Endothelial cell of umbilical vein (primary cell): Measurements from ENCODE around the gene C2orf76. TPM values are rescaled to one million over a fixed set of nuclear protein-coding genes. Genes with fewer than 3 reads are reported as not detected.
A peak's percentile ranks its signal among the peaks of the same experiment; 100 is the strongest.

ENCODE experiments used
- BruUV-seq: library from RNA; stranded (reverse); fragments of 400-500 nt; replicated peaks from 2 replicates; lab custom pipeline; 2021; lab: Mats Ljungman, UMichigan
- CTCF ChIA-PET: fragments of 300-600, 350-600 bp; sonication (Branson Sonifier 250); formaldehyde crosslinking; loops from one replicate; lab custom pipeline; 2021; ENCODE audit warnings: antibody characterized with exemption, inconsistent platforms; lab: Charles Lee
- POLR2A ChIA-PET: fragments of 300-600, 350-600 bp; sonication (Branson Sonifier 250); formaldehyde crosslinking; loops from one replicate; lab custom pipeline; 2021; ENCODE audit warnings: antibody characterized with exemption, inconsistent platforms; lab: Charles Lee
- DNase-seq: peaks from one replicate; pipeline ENCODE4 v3.0.0-alpha.2; 2011; ENCODE audit warnings: low read depth, low spot score
- FAIRE-seq: peaks from 2 replicates; lab custom pipeline; 2011; peaks lifted over from hg19 to GRCh38; lab: Jason Lieb, UNC
- H2AFZ ChIP-seq: 2 replicates; pipeline ENCODE4 v1.6.0; 2012; ENCODE audit warnings: low read depth, low read length, control low read depth, inconsistent platforms
- H3K27ac ChIP-seq: 2 replicates; pipeline ENCODE4 v1.5.1; 2011; ENCODE audit warnings: low read depth, mild to moderate bottlenecking, control low read depth, low read length, moderate library complexity; ENCODE audit not compliant: insufficient read depth
- H3K27me3 ChIP-seq, 2 experiments: 2 replicates each; pipeline versions ENCODE4 v1.6.0 to v1.6.1; 2011; ENCODE audit warnings: low read length in 2 of 2, mixed read lengths in 1 of 2; ENCODE audit not compliant: control insufficient read depth in 2 of 2, insufficient read depth in 2 of 2
- H3K36me3 ChIP-seq, 2 experiments: 2 replicates in 1 of 2; 3 replicates in 1 of 2; pipeline ENCODE4 v1.5.1; 2011; ENCODE audit warnings: low read length in 2 of 2, mild to moderate bottlenecking in 1 of 2, moderate library complexity in 1 of 2; ENCODE audit not compliant: control insufficient read depth in 2 of 2, insufficient read depth in 2 of 2; ENCODE audit errors: extremely low read depth in 1 of 2
- H3K4me1 ChIP-seq: 3 replicates; pipeline ENCODE4 v1.5.1; 2011; ENCODE audit warnings: mild to moderate bottlenecking, low read length; ENCODE audit not compliant: control insufficient read depth, insufficient read depth; ENCODE audit errors: extremely low read depth
- H3K4me2 ChIP-seq: 2 replicates; pipeline ENCODE4 v1.6.1; 2011; ENCODE audit warnings: low read length, control low read depth, mixed read lengths; ENCODE audit not compliant: insufficient read depth
- H3K4me3 ChIP-seq, 3 experiments: fragments of 200-600 bp in 1 of 3; sonication (generic), shearing (Covaris generic) in 1 of 3; replicated peaks in 1 of 3; 2 replicates each; pipeline ENCODE4 v1.5.1; 2011 to 2016; ENCODE audit warnings: control low read depth in 3 of 3, low read length in 3 of 3, mild to moderate bottlenecking in 2 of 3, inconsistent platforms in 1 of 3, low read depth in 1 of 3, moderate library complexity in 1 of 3; ENCODE audit not compliant: insufficient read depth in 1 of 3
- H3K79me2 ChIP-seq: 2 replicates; pipeline ENCODE4 v1.6.0; 2012; ENCODE audit warnings: low read length, inconsistent platforms; ENCODE audit not compliant: control insufficient read depth, insufficient read depth
- H3K9ac ChIP-seq: replicated peaks from 2 replicates; pipeline ENCODE3; 2011; ENCODE audit warnings: low read length, control low read depth; ENCODE audit not compliant: insufficient read depth; ENCODE audit errors: extremely low read depth
- H3K9me1 ChIP-seq: replicated peaks from 3 replicates; pipeline ENCODE4 v1.6.0; 2011; ENCODE audit warnings: mild to moderate bottlenecking, low read length; ENCODE audit not compliant: control insufficient read depth, insufficient read depth; ENCODE audit errors: extremely low read depth
- H3K9me3 ChIP-seq: replicated peaks from 2 replicates; pipeline ENCODE4 v1.5.1; 2012; ENCODE audit warnings: low read length, inconsistent platforms; ENCODE audit not compliant: control insufficient read depth, insufficient read depth
- H4K20me1 ChIP-seq: replicated peaks from 2 replicates; pipeline ENCODE3; 2011; ENCODE audit warnings: mild to moderate bottlenecking, low read length; ENCODE audit not compliant: control insufficient read depth, insufficient read depth; ENCODE audit errors: extremely low read depth
- FOS ChIP-seq: IDR thresholded peaks from 2 replicates; pipeline ENCODE4 v1.6.1; 2011; ENCODE audit warnings: mild to moderate bottlenecking, low read length, moderate library complexity, borderline replicate concordance; ENCODE audit not compliant: insufficient read depth
- POLR2AphosphoS5 ChIP-seq: IDR thresholded peaks from 2 replicates; pipeline ENCODE4 v1.6.1; 2012; ENCODE audit warnings: low read depth, mild to moderate bottlenecking, control low read depth, low read length, moderate library complexity; ENCODE audit not compliant: insufficient read depth
- dilution Hi-C: fragments of 300-500 bp; cut with MboI; formaldehyde crosslinking; loops from one replicate; pipeline ENCODE4 v1.15.0; 2019; ENCODE audit warnings: low sequenced_read_pairs; ENCODE audit not compliant: extremely low pct_ligation_motif_present
- intact Hi-C: fragments of 100-400 bp; cut with micrococcal nuclease; formaldehyde crosslinking; loops from one replicate; pipeline ENCODE4 v1.10.0; 2022
- polyA plus RNA-seq, 4 experiments: library from polyadenylated mRNA; depleted of rRNA in 3 of 4; stranded (reverse) in 3 of 4; unstranded in 1 of 4; fragments of >200 nt; gene quantifications; 2 replicates each; pipeline versions ENCODE4 v1.2.1 to v1.2.3, GENCODE V29; 2011 to 2012; ENCODE audit warnings: missing spikeins in 1 of 4
- total RNA-seq: library from RNA; stranded (reverse); gene quantifications from 2 replicates; pipeline ENCODE4 v1.2.3, GENCODE V29; 2021

C2orf76 gene
- total and polyA plus RNA-seq, 2 donors (not counting 3 experiments of a cell fraction or from before 2014, with no cell fraction given), result 7.4 to 12.1 TPM

- TF ChIP-seq FOS, result peak; percentile 41
- no peak for TF ChIP-seq POLR2AphosphoS5
- H2AFZ ChIP-seq, result no peak overlapping the region
- peak overlapping the region; percentile 46 for H3K4me2 ChIP-seq
- DNase-seq (peak; percentile 43), FAIRE-seq (no peak)
- no peak overlapping the region for H3K4me3 ChIP-seq
- intact Hi-C loops (loop anchor here (2.0 to 10.0 kb wide), 3 partner anchors 22 to 112 kb away; partner anchors contain the start of genes C2orf76, DBI and STEAP3), dilution Hi-C loops (no loop called here)
- H3K36me3 ChIP-seq, result no peaks in the 10 kb centered on the region
- peak overlapping the region; percentile 88 for H3K27ac ChIP-seq
- no peaks in the 10 kb centered on the region for H3K9me3 ChIP-seq
- peaks cover 2% of the 10 kb centered on the region for H3K79me2 ChIP-seq
- H3K9ac ChIP-seq, result peak overlapping the region; percentile 67
- H3K27me3 ChIP-seq, result no peaks in the 10 kb centered on the region
- ChIA-PET CTCF (interaction anchor here (0.9 to 5.9 kb wide), 6 partner anchors 12 to 372 kb away, joined by 3 to 32 read pairs (median 4); no protein-coding TSS in a partner anchor), POLR2A (interaction anchor here (0.6 kb wide), 1 partner anchor 1267 kb away, joined by 3 read pairs; no protein-coding TSS in a partner anchor)
- H3K4me1 ChIP-seq, result peaks cover 36% of the 10 kb centered on the region
- no peaks in the 10 kb centered on the region for H3K9me1 ChIP-seq
- no TSS peak for BruUV-seq
- H4K20me1 ChIP-seq, result no peaks in the 10 kb centered on the region
Measured at GRCh38 chr2:119253114-119253702, 113.4 kb downstream of the C2orf76 start.

Other genes with a start within 250 kb of the C2orf76 start
- gene C1QL2, start 208.1 kb downstream of the C2orf76 start, total RNA-seq, result not detected in 2 replicates
- gene C1QL2, start 208.1 kb downstream of the C2orf76 start, polyA plus RNA-seq, result not detected in 2 replicates
- gene STEAP3, start 143.0 kb downstream of the C2orf76 start, total RNA-seq, result 12.7 and 17.4 TPM in 2 replicates
- 8.6 and 10.6 TPM in 2 replicates for gene STEAP3, start 143.0 kb downstream of the C2orf76 start, polyA plus RNA-seq
- 214 and 245 TPM in 2 replicates for gene DBI, start 143 bp upstream of the C2orf76 start, total RNA-seq
- 190 and 233 TPM in 2 replicates for gene DBI, start 143 bp upstream of the C2orf76 start, polyA plus RNA-seq
- 2.9 and 3.5 TPM in 2 replicates for gene TMEM37, start 65.0 kb upstream of the C2orf76 start, total RNA-seq
- 13.6 and 16.2 TPM in 2 replicates for gene TMEM37, start 65.0 kb upstream of the C2orf76 start, polyA plus RNA-seq
- gene SCTR, start 157.6 kb upstream of the C2orf76 start, total RNA-seq, result not detected in 2 replicates
- gene SCTR, start 157.6 kb upstream of the C2orf76 start, polyA plus RNA-seq, result not detected in 2 replicates
- gene CFAP221, start 177.6 kb upstream of the C2orf76 start, total RNA-seq, result not detected in 2 replicates
- 0.05 and 0.06 TPM in 2 replicates for gene CFAP221, start 177.6 kb upstream of the C2orf76 start, polyA plus RNA-seq